GM18867 (cell line): ENCODE measurements around the gene NDUFV2.

Experiments used
- ATAC-seq: cut with Tn5 transposase; IDR thresholded peaks from one replicate; pipeline ENCODE4 v1.9.1; 2021; ENCODE audit warnings: mild to moderate bottlenecking, moderate library complexity; ENCODE audit not compliant: unreplicated experiment

Gene NDUFV2

DNA sequence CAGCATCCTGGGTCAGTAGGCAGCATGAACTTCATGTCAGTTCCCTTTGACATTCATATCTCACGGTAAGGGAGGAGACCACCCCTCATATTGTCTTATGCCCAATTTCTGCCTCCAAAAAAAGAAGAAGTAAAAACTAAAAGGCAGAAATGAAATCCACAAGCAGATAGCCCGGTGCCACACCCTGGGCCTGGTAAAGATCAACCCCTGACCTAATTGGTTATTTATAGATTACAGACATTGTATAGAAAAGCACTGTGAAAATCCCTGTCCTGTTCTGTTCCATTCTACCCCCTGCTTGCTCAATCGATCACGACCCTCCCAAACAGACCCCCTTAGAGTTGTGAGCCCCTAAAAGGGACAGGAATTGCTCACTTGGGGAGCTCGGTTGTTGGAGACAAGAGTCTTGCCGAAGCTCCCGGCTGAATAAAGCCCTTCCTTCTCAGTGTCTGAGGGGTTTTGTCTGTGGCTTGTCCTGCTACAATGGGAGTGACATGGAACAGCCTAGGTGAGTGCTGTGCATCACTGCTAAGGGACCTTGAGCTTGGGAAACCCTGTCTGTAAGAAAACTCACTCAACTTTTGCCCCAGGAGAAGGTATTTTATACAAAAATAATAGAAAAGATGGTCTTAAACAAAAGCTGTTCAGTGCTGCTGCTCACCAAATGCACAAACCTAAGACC, 11.1 kb downstream of the NDUFV2 start:
- ATAC-seq: no peak

DNA sequence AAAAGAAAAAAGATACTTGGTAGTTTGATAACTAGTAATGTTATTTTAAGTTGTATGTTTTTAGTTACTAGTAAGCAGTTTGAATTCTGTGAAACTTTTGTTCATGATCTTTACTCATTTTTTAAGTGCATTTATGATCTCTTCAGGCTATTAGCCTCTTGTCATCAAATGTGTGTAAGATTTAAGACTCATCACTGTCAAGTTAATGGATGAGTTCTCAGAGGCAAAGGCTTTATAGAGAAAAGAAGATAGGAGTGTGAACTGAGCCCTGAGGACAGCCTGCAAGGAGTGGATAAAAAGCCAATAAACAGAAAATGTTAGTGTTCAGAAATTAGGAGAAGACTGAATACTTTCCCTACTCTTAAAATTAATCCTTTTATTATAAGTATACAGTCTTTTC, 13.5 kb downstream of the NDUFV2 start:
- no peak for ATAC-seq

DNA sequence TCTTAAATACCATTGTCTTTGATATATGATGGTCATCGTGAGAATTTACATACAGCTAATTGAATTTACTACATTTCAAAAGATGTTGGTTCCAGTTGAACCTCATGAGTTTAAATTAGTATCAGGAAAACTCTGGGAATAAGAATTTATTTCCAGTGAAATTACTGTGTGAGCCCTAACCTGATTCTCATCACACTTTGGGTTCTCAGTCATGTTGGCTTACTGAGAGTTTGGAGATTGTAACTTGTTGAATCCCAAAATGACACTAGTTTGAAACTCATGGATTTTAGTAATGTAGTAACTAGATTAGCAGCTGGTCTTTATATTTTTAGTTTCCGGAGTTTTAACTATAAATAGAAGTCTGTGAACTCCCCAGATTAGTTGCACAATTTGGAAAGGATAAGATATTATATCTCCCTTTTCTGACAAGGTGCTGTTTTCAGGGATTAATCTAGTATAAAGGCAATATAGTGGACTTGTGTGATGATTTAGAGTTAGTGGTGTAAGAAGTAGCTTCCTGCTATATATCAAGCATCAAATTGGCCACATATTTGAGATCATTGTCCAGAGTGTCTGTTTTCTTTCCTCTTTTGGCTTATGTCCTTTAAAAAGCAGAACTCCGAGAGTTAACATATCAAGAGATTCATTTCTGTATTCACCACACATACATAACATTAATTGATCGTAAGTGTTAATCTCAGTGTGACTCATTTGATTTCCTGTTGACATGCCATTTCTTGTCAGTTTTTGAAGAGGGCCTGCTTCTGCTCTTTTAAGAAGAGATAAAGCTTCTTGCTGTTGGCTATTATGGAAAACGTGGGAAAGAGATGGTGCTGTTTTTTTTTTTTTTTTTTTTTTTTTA, 15.7 kb downstream of the NDUFV2 start:
- no peak for ATAC-seq

DNA sequence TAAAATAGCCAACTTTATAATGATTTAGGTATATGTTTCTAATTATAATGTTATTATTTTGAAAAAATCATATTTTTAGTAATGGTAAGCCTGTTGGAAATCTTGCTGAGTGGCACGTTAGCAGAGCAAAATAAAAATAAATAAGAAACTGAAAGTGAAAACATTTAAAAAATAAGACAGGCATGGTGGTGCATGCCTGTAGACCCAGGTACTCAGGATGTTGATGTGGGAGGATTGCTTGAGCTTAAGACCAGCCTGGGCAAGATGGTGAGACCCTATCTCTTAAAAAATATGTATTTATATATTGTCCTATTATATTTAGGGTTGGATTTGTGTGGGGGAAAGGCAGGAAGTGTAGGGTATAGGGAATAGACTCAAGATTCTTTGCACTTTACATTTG, 18.3 kb downstream of the NDUFV2 start:
- peak; percentile 34 for ATAC-seq

DNA sequence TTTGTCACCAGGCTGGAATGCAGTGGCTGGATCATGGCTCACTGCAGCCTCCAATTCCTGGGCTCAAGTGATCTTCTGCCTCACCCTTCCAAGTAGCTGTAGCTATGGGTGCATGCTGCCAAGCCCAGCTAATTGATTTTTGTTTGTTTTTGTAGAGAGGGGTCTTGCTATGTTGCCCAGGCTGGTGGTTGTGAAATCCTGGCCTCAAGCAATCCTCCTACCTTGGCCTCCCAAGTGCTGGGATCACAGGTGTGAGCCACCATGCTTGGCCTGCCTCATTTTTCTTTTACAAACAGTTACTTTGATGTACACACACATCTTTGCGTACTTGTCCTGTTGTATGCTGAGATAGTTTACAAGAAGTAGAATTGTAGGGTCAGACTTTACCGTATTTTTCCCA, 21.0 kb downstream of the NDUFV2 start:
- no peak for ATAC-seq

DNA sequence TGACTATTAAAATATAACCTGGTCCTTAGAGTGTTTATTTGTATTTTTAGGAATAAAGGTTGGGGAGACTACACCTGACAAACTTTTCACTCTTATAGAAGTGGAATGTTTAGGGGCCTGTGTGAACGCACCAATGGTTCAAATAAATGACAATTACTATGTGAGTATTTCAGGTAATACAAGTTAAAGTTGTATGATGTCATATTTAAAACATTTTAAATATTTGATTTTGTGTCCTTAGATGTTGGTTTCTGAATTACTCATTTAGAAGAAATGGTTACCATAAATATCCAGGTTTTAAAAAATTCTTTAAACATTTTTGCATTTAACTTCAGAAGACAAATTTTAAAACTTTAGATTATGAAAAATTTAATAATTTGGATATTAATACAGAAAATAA, 22.3 kb downstream of the NDUFV2 start:
- ATAC-seq: no peak

DNA sequence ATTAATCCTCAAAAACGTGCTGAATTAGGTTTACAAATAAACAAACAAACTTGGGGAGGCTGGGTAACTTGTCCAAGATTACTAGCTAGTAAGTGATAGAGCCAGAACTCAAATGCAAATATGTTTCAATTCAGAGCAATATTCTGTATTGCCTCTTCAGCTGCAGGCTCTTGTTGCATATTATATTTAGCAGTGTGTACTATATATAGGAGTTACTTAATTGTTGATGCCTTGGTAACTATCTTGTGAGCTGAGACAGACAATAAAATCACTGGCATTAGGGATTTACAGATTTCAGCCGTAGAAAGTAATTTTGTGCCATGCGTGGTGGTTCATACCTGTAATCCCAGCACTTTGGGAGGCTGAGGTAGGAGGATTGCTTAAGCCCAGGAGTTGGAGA, 23.8 kb downstream of the NDUFV2 start:
- no peak for ATAC-seq

DNA sequence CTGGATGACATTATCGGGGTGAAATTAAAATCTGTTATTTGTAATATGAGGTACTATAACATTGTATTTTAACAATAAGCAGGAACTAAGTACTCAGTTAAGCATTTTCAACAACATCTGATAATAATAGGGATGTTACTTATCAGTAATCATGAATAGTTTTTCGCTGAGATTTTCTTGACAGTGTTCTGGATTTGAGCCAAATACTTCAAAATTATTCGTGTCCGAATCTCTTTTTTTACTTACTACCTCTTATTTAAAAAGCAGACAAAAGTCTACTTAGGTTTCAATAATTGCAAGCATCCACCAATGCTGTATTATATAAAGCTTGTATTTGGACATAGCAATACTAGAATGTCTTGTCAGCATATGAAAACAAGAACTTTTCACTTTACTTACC, 27.7 kb downstream of the NDUFV2 start:
- ATAC-seq: no peak

DNA sequence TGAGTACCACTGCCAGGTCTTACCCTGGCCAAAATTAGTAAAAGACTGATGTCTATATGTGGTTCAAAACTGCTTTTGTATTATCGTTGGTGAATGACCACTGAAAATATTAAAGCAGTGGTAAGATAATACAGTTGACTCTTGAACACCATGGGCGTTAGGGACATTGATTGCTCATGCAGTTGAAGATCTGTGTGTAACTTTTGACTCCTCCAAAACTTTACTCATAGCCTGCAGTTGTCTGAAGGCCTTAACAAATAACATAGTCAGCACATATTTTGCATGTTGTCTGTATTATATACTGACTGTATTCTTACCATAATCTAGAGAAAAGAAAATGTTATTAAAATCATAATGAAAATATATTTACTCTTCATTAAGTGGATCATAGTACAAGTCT, 28.3 kb downstream of the NDUFV2 start:
- no peak for ATAC-seq

DNA sequence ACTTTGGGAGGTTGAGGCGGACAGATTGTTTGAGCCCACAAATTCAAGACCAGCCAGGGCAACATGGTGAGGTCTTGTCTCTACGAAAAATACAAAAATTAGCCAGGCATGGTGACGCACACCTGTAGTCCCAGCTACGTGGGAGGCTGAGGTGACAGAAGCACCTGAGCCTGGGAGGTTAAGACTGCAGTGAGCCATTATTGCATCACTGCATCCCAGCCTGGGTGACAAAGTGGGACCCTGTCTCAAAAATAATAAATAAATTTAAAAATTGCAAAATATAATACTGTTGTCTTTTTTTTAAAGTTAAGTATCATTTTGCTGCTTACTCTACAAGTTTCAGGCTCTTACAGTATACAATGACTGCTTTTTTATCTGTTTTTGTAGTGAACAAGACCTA, 30.1 kb downstream of the NDUFV2 start:
- ATAC-seq: no peak

DNA sequence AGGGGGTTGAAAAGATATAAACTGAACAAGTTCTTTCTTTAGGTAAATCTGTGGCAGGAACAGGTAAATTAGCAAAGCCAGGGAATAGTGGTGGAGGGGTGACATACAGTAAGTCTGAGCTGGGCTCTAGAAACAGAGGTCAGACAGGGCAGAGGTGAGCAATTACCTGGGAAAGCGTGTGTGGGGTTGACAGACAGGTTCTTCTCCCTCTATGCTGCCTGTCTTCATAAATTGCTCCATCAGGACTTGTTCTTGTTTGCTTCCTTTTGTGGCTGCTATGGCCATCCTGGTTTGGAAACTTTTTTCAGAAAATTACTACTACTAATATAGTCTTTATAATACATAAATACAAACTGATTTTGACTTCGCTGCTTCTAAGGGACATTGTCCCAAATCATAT, 30.7 kb downstream of the NDUFV2 start:
- ATAC-seq: no peak

DNA sequence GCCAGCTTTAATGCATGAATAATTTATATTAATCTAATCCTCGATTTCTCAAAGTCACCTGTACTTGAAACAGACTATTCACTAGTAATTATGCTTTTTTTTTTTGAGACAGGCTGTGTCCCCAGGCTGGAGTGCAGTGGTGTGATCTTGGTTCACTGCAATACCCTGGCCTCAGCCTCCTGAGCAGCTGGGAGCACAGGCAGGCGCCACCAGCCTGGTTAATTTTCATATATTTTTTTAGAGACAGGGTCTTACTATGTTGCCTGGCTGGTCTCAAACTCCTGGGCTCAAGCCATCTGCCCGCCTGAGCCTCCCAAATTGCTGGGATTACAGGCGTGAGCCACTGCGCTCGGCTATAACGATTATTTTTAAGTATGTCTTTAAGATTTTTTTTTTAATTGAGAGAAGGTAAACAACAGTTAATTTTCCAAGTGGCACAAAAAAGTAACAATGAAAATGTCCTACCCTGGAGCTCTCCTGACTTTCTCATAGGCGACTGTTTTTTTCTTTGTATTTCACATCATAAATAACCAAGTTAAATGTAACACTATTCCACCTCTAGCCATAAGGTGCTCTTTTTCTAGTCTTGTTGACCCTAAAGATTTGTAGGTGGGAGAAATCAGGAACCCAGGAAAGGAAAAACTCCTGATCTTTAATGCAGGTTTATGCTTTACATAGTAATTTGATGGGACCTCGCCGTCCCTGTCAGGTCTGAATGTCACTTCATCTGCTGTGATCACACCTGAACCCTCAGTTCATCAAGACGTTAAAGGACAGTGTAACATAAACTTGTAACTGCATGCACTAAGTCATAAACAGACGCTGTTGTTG, 32.8 kb downstream of the NDUFV2 start:
- no peak for ATAC-seq

DNA sequence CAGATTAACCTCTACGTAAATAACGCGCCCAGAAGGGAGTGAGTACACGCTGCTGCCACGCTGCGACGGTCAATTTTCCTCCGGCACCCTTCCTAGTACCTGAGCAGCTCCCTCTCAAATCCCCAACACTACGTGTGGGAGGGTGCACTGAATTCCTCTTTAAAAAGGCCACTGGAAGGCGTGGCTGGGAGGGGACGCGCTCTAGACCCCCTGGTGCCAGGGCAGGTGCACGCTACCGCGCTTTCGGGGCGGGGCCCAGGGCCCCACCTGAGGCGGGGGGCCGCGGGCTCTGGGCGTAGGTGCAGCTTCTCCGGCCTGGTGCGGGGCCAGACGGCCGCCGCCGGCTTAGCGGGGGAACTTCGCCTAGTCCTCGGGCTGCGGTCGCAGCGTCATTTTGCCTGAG, 33.4 kb downstream of the NDUFV2 start:
- ATAC-seq: peak; percentile 25

DNA sequence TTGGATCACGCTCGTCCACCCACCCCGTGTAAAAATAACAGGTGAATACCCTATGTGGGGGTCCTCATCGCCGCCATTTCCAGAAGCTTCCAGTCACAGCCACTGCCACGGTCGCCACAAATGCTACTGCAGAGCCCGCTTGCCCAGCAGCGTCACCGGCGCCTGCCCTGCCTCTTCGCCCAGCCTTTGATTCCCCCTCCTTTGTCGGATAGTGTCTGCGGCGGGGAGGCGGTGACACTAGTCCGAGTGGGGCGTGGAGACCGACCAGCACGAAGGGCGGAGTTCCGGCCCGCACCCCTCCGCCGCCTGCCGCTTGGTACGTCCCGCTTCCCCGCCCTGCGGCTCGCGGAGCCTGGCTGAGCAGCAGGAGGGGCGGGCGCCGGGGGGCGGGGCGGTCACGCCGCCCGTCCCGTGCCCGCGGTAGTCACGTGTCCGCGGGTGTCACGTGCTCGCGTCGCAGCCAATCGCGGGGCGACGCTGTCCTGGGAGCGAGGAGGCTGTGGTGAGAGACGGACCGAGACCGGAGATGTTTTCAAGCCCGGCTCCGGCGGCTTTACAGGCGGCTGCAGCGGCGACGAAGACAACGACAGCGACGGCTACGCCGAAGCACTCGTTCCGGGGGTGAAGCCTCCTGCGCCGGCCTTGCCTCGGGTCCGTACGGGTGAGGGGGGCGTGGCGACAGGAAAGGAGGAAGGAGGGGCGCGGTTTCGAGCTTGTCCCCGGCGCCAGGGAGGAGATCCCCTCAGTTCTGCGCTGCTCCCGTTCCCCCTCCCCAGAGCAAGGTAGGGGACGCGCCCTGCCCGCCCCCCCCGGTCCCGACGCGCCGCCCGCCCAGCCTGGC, 34.0 kb downstream of the NDUFV2 start, which contains the start of gene ANKRD12:
ANKRD12 (plus strand) TSS at position 467 of the 841 bp plus-strand sequence. CDS start 45,652 bp downstream, outside the sequence.
- ATAC-seq: peak; percentile 73

DNA sequence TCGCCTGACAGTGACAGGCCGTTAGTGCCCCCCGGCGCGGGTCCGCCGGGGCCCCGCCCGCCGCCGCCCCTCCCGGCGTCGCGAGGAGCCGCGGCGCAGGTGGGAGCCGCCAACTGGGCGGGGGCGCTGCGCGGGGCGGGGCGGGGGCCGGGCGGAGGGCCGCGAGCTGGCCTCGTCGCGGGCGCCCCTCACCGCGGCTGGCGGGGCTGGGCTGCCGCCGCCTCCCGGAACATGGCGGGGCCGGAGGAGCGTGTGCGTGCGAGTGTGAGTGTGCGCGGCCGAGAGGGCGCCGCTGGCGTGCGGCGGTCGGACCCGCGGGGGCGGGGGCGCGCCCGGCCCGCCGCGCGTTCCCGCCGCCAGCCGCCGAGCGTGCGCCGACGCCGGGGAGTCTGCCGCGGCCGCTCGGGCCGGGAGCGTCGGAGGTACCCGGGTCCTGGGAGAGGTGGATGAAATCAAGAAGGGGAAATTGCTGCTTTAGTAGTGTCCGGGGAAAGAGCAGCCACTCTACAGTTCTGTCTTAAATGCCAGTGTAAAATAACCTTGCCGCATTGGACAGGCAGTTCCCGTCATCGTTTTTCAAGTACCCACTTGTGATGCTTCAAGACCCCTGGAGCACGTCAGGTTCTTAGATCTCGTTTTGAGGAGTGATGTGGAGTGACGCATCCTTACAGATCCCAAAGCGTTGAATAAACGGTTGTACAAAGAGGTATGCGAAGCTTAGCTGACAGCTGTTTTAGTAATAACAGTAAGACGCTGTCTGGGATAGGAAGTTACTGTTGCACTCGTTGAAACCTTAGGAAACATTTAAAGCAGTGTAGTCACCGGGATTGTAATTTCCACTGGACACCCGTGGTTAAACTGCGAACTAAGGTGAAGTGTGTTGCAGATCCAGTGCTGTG, 34.9 kb downstream of the NDUFV2 start:
- ATAC-seq: peak; percentile 34

DNA sequence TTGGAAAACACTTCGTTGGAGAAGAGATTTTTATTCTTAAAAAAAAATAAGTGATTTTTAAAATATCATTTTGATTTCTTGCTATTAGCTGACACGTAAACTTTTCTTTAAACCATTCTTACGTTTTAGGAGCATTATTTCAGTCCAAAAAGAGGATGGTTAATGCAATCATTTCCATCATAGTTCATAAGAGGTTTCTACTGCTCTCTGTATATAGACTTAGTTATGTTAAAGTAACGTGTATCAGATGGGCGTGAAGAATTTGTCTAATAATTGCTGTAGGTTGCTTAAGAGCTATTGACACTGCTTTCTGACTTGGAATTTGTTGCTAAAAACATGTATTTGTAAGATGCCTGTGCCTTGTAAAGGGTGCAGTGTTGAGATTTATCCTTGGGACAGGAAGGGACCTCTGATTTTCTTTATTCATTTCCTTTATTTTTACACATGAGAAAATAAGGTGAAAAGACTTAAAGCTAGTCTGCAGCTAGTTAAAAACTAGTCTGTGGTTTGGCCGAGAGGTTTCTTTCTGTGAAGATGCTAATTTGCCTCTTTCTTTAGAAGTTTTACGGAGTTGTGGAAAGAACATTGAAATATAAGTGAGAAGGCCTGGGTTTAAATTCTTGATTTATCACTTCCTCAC, 37.0 kb downstream of the NDUFV2 start:
- no peak for ATAC-seq

DNA sequence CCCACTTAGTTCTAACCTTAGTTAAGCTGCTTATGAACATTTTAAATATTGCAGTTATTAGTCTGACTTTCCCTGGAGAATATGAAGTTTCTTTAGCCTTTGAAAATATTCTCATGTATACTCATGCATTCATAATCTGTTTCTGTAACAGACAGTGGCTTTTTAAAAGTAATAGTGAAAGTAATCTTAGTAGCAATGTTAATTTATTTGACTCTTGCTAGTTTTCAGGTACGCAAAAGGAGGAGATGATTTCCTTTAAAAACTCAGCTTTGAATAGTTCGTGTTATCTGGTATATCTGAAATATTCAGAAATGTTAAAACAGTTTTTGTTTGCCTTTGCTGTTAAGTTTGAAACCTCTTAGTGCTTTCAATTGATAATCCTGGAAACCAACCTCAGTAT, 37.9 kb downstream of the NDUFV2 start:
- ATAC-seq: no peak

DNA sequence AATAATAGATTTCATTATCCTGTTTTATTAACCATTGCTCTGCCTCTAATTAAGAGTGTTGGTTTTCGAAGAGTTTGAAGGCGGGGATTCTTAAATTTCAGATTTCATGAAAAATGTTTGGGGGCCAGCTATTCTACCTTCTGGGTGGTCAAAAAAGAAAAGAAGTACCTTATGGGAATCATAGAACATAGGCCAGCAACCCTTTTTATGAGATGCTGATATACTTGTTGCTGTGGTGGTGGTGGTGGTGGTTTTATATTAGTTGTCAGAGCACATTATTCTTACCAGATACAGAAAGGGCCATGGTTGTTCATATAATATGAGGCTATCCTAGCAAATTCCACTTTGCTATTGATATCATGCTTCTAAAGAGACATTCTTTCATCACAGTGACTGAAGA, 38.5 kb downstream of the NDUFV2 start:
- ATAC-seq: no peak

DNA sequence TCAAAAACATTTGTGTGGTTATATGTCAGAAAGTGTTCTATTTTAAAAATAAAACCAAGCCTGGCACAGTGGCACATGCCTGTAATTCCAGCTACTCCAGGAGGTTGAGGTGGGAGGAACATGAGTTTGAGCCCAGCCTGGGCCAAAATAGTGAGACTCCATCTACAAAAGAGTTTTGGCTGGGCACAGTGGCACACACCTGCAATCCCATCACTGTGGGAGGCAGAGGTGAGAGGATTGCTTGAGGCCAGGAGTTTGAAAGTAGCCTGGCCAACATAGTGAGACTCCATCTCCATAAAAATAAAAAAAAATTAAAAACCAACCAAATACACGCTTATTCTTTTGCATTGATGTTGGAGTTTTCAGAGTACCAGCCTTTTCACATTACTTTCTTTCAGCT, 43.7 kb downstream of the NDUFV2 start:
- ATAC-seq: no peak
